IMR-90 (cell line): ENCODE measurements around the gene TNS1. TPM values are rescaled to one million over a fixed set of nuclear protein-coding genes. Genes with fewer than 3 reads are reported as not detected.

Source experiments
- ATAC-seq: fragments of 200-7000 bp; cut with Tn5 transposase; 2 replicates; pipeline ENCODE4 v1.9.1; 2020; ENCODE audit warnings: low read depth, mild to moderate bottlenecking, moderate library complexity
- BruUV-seq: library from RNA; stranded (reverse); fragments of 400-500 nt; replicated peaks from 2 replicates; lab custom pipeline; 2021; lab: Mats Ljungman, UMichigan
- CTCF ChIA-PET: fragments of 300-600 bp; formaldehyde crosslinking; extraction: SDS; loops from one replicate; lab custom pipeline; 2021; ENCODE audit warnings: antibody characterized with exemption; lab: Yijun Ruan, JAX
- POLR2A ChIA-PET: fragments of 300-600 bp; sonication (Branson Sonifier 250); formaldehyde crosslinking; loops from one replicate; lab custom pipeline; 2022; ENCODE audit warnings: antibody characterized with exemption; ENCODE audit not compliant: unreplicated experiment; lab: Charles Lee
- DNase-seq: peaks from one replicate; pipeline ENCODE4 v3.0.0; 2013
- H2AFZ ChIP-seq: replicated peaks from 2 replicates; pipeline ENCODE3; 2013; ENCODE audit warnings: low read length, mild to moderate bottlenecking; ENCODE audit not compliant: poor library complexity
- H2AK5ac ChIP-seq: 2 replicates; pipeline ENCODE4 v1.6.1; 2013; ENCODE audit warnings: low read depth, low read length, inconsistent platforms
- H2AK9ac ChIP-seq: replicated peaks from 2 replicates; pipeline ENCODE3; 2013; ENCODE audit warnings: mild to moderate bottlenecking, low read depth, low read length, moderate library complexity; ENCODE audit not compliant: poor library complexity
- H2BK120ac ChIP-seq: 2 replicates; pipeline ENCODE4 v1.6.1; 2013; ENCODE audit warnings: low read depth, low read length, inconsistent platforms
- H2BK15ac ChIP-seq: 3 replicates; pipeline ENCODE4 v1.6.1; 2013; ENCODE audit warnings: low read depth, low read length, inconsistent platforms
- H2BK20ac ChIP-seq: 2 replicates; pipeline ENCODE4 v1.6.1; 2013; ENCODE audit warnings: low read depth, mild to moderate bottlenecking, inconsistent platforms, low read length, moderate library complexity
- H2BK5ac ChIP-seq: 2 replicates; pipeline ENCODE4 v1.6.1; 2013; ENCODE audit warnings: mild to moderate bottlenecking, low read depth, low read length, inconsistent platforms; ENCODE audit not compliant: poor library complexity, severe bottlenecking
- H3K14ac ChIP-seq: replicated peaks from 2 replicates; pipeline ENCODE4 v1.6.1; 2013; ENCODE audit warnings: low read depth, low read length, inconsistent platforms
- H3K18ac ChIP-seq: 2 replicates; pipeline ENCODE4 v1.6.1; 2013; ENCODE audit warnings: low read depth, low read length, control low read depth
- H3K23ac ChIP-seq: 2 replicates; pipeline ENCODE4 v1.6.1; 2013; ENCODE audit warnings: low read depth, low read length, inconsistent platforms
- H3K27ac ChIP-seq: 2 replicates; pipeline ENCODE4 v1.5.1; 2013; ENCODE audit warnings: mild to moderate bottlenecking, control low read depth, low read length; ENCODE audit not compliant: insufficient read depth
- H3K27me3 ChIP-seq: 2 replicates; pipeline ENCODE4 v1.6.1; 2013; ENCODE audit warnings: low read length; ENCODE audit not compliant: control insufficient read depth, insufficient read depth
- H3K36me3 ChIP-seq: 2 replicates; pipeline ENCODE4 v1.6.1; 2013; ENCODE audit warnings: low read length, mixed read lengths; ENCODE audit not compliant: control insufficient read depth, insufficient read depth
- H3K4ac ChIP-seq: 2 replicates; pipeline ENCODE4 v1.6.1; 2013; ENCODE audit warnings: low read depth, low read length, inconsistent platforms
- H3K4me1 ChIP-seq: 2 replicates; pipeline ENCODE4 v1.6.1; 2013; ENCODE audit warnings: low read length, mixed read lengths; ENCODE audit not compliant: control insufficient read depth, insufficient read depth
- H3K4me2 ChIP-seq: 2 replicates; pipeline ENCODE4 v1.6.1; 2013; ENCODE audit warnings: low read depth, mild to moderate bottlenecking, control low read depth, low read length, moderate library complexity
- H3K4me3 ChIP-seq: 2 replicates; pipeline ENCODE4 v1.5.1; 2013; ENCODE audit warnings: low read depth, mild to moderate bottlenecking, control low read depth, low read length, moderate library complexity; ENCODE audit not compliant: insufficient read depth
- H3K56ac ChIP-seq: 2 replicates; pipeline ENCODE4 v1.6.1; 2013; ENCODE audit warnings: low read length, inconsistent platforms; ENCODE audit not compliant: insufficient read depth; ENCODE audit errors: extremely low read depth
- H3K79me1 ChIP-seq, 2 experiments: 2 replicates each; pipeline ENCODE4 v1.6.1; 2013; ENCODE audit warnings: low read length in 2 of 2, inconsistent platforms in 1 of 2, low read depth in 1 of 2
- H3K9ac ChIP-seq: 2 replicates; pipeline ENCODE4 v1.6.1; 2013; ENCODE audit warnings: low read depth, low read length, control low read depth
- H3K9me1 ChIP-seq: 2 replicates; pipeline ENCODE4 v1.6.1; 2013; ENCODE audit warnings: low read length, inconsistent platforms; ENCODE audit not compliant: insufficient read depth
- H3K9me3 ChIP-seq: 2 replicates; pipeline ENCODE4 v1.6.1; 2013; ENCODE audit warnings: low read length; ENCODE audit not compliant: control insufficient read depth, insufficient read depth
- H4K20me1 ChIP-seq: 2 replicates; pipeline ENCODE4 v1.6.1; 2013; ENCODE audit warnings: low read length, inconsistent platforms; ENCODE audit not compliant: insufficient read depth
- H4K5ac ChIP-seq: 2 replicates; pipeline ENCODE4 v1.6.1; 2013; ENCODE audit warnings: mild to moderate bottlenecking, low read depth, low read length, control low read depth
- H4K8ac ChIP-seq, 2 experiments: 2 replicates each; pipeline ENCODE4 v1.6.1; 2013; ENCODE audit warnings: low read depth in 2 of 2, low read length in 2 of 2, control low read depth in 1 of 2, inconsistent platforms in 1 of 2
- H4K91ac ChIP-seq: 2 replicates; pipeline ENCODE4 v1.6.1; 2013; ENCODE audit warnings: low read depth, low read length, inconsistent platforms; ENCODE audit not compliant: insufficient read depth
- FOS ChIP-seq: fragments of 150-350 bp; IDR thresholded peaks from 2 replicates; pipeline ENCODE4 v1.6.1; 2016; ENCODE audit warnings: low read depth, low read length
- NFE2L2 ChIP-seq: fragments of 150-350 bp; IDR thresholded peaks from 2 replicates; pipeline ENCODE4 v1.6.1; 2016; ENCODE audit warnings: low read depth, mild to moderate bottlenecking, low read length
- RFX5 ChIP-seq: IDR thresholded peaks from 2 replicates; pipeline ENCODE4 v1.8.0; 2012; ENCODE audit warnings: low read depth, mild to moderate bottlenecking, low read length, moderate library complexity
- SMC3 ChIP-seq: fragments of 150-350 bp; IDR thresholded peaks from 2 replicates; pipeline ENCODE4 v1.6.1; 2016; ENCODE audit warnings: low read depth, mild to moderate bottlenecking, antibody characterized with exemption, low read length, moderate library complexity
- WGBS, 2 experiments: methylation state at CpG; one replicate each; pipeline versions ENCODE4 v1.1.5 to v1.1.7; 2013; ENCODE audit warnings: missing lambda C conversion rate in 2 of 2; ENCODE audit not compliant: insufficient read length in 1 of 2; ENCODE audit errors: extremely low coverage in 2 of 2; 5-methylcytosine and 5-hydroxymethylcytosine counted together
- dilution Hi-C: fragments of 300-500 bp; cut with HindIII; formaldehyde crosslinking; loops from one replicate; pipeline ENCODE4 v1.14.3; 2018; ENCODE audit warnings: low sequenced_read_pairs; ENCODE audit not compliant: unreplicated experiment
- in situ Hi-C: fragments of 300-500 bp; cut with MboI; formaldehyde crosslinking; loops from 3 replicates; pipeline ENCODE4 v1.14.3; 2019; ENCODE audit warnings: low sequenced_read_pairs, inconsistent platforms, mixed read lengths
- intact Hi-C: fragments of 100-400 bp; cut with micrococcal nuclease; formaldehyde crosslinking; loops from 2 replicates; pipeline ENCODE4 v1.10.0; 2022
- polyA plus RNA-seq, 3 experiments: library from polyadenylated mRNA; depleted of rRNA; stranded (reverse); fragments of >200 nt; gene quantifications; 2 replicates each; pipeline ENCODE4 v1.2.3, GENCODE V29; 2012; ENCODE audit warnings: low replicate concordance in 1 of 3
- total RNA-seq: library from RNA; depleted of rRNA; stranded (reverse); fragments of >200 nt; gene quantifications from 2 replicates; pipeline ENCODE4 v1.2.3, GENCODE V29; 2012

TNS1 gene
- total and polyA plus RNA-seq, 2 of the 4 experiments (the other 2 are of a cell fraction), result 41.1 to 45.2 TPM

- Histone ChIP-seq H2AFZ (no peak overlapping the region), H2BK5ac (no peak overlapping the region), H2BK20ac (no peak overlapping the region), H3K56ac (no peak overlapping the region), H3K27me3 (peaks cover 19% of the 10 kb centered on the region; the same call in 1 of the 2 replicates), H3K18ac (no peak overlapping the region), H4K20me1 (no peaks in the 10 kb centered on the region), H2BK120ac (no peak overlapping the region), H3K4ac (no peak overlapping the region), H3K9me1 (no peaks in the 10 kb centered on the region; the same call in 1 of the 2 replicates), H3K9me3 (no peaks in the 10 kb centered on the region), H3K4me2 (no peak overlapping the region), H3K27ac (no peak overlapping the region), H3K9ac (no peak overlapping the region), H2BK15ac (no peak overlapping the region), H3K79me1 (no peaks in the 10 kb centered on the region), H4K91ac (no peak overlapping the region), H2AK9ac (no peak overlapping the region), H3K36me3 (no peaks in the 10 kb centered on the region), H3K14ac (no peak overlapping the region), H3K23ac (no peak overlapping the region), H4K5ac (no peak overlapping the region), H3K4me3 (no peak overlapping the region), H2AK5ac (no peak overlapping the region), H3K4me1 (no peaks in the 10 kb centered on the region), H4K8ac (no peak overlapping the region)
- intact Hi-C loops (no loop called here), dilution Hi-C loops (no loop called here), in situ Hi-C loops (no loop called here)
- POLR2A ChIA-PET, result no interaction called here
- ATAC-seq (no peak), DNase-seq (no peak)
- no TSS peak for BruUV-seq
- CTCF ChIA-PET, result interaction anchor here (1.0 kb wide), 1 partner anchor 29 kb away, joined by 3 read pairs; no protein-coding TSS in a partner anchor
- TF ChIP-seq FOS, result no peak
- TF ChIP-seq NFE2L2, result no peak
- no peak for TF ChIP-seq RFX5
- TF ChIP-seq SMC3, result no peak
- 75% methylated on average over 3 of the region's 7 CpGs; no CpG with 5 or more reads in 1 of the 2 experiments for WGBS, 2 experiments
Measured at GRCh38 chr2:218022851-218023530, 20.2 kb upstream of the TNS1 start.
